AG08395 (cell line): ENCODE data around the gene WNT9A.
A peak's percentile ranks its signal among the peaks of the same experiment; 100 is the strongest.

Experiments
- DNase-seq: peaks from one replicate; pipeline ENCODE4 v3.0.0; 2012; ENCODE audit warnings: mixed read lengths, low spot score

Gene WNT9A

DNA sequence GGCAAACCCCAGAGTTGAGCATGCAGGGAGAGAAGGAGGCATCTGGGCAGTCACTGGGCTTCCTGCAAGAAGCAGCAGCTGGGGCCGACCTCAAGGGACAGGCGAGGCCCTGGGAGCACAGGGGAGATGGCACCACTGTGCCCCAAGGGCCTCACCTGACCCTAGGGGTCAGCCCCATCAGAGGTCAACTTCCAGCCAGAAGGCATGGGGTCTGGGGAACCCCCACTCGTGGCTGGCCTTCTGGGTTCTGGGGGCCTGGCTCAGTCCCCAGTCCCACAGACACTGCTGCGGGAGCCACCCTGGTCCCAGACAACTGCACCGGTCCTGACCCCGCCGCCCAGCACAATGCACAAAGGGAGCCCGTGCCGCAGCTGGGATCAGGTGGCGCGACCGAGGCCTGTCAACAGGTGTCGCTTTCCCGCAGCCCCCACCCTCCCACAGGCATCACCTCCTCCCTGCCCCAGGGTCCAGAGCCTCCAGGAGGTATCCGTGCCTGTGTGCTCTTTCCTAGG, 6.2 kb downstream of the WNT9A start:
- DNase-seq, result no peak

DNA sequence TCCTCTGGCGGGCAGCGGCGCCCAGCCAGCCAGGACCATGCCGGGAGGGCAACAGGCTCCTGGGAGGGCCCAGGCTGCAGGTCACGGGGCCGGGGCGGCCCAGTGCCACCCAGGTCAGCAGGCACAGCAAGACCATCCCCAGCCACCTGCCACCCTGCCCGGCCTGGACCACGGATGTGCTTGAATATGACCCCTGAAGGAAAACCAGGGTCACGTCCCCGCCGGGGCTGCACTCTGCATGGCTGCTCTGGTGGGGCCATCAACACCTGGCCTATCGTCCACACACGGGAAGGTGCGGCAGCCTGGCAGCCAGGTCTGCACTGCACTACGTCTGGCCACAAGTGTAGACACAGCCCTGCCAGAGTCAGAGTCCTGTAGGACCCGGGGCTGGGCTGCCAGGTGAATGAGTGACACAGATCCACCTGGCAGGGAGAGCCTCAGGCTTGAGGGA, 6.9 kb downstream of the WNT9A start:
- no peak for DNase-seq

DNA sequence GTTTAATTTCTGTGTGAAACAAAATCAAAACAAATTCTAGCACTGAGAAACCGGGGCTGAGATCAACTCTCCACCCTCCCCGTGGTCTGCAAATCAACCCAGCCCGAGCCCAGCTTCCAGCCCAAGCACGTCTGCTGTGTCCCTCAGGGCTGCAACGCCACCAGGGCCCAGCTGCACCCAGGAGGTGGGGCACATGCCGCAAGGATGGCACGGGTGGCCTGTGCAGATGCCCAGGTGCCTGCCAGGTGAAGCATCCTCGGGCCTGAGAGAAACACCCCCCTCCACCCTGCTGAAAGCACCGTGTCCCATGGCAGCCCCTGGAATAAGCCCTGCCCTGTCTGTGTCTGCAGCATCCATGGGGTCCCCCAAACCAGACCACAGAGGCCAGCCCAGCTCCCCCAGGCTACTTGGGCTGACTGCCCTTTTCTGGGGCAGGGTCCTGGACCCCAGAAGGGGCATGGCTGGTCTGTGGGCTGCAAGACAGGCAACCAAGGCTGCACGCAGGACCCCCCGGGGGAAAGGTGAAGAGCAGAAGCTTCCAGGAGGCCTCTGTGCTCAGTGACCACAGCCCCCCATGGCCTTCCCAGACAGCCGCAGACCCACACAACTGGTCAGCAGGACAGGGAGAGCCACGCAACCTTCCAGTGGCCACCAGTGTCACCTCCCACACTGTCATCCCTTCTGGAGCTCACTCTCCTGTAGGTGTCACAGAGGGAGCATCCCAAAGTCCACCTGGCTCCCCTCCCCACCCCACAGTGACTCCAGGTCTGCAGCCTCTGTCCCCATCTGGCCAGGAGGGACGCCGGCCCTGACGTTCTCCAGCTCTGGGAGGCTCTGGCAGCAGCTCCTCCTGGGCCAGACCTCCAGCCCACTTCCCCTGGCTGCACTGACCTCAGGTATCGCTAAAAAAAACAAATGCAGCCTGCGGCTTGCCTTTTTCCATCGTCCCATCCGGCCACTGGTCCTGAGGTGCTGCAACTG, 7.7 kb downstream of the WNT9A start:
- DNase-seq, result no peak

DNA sequence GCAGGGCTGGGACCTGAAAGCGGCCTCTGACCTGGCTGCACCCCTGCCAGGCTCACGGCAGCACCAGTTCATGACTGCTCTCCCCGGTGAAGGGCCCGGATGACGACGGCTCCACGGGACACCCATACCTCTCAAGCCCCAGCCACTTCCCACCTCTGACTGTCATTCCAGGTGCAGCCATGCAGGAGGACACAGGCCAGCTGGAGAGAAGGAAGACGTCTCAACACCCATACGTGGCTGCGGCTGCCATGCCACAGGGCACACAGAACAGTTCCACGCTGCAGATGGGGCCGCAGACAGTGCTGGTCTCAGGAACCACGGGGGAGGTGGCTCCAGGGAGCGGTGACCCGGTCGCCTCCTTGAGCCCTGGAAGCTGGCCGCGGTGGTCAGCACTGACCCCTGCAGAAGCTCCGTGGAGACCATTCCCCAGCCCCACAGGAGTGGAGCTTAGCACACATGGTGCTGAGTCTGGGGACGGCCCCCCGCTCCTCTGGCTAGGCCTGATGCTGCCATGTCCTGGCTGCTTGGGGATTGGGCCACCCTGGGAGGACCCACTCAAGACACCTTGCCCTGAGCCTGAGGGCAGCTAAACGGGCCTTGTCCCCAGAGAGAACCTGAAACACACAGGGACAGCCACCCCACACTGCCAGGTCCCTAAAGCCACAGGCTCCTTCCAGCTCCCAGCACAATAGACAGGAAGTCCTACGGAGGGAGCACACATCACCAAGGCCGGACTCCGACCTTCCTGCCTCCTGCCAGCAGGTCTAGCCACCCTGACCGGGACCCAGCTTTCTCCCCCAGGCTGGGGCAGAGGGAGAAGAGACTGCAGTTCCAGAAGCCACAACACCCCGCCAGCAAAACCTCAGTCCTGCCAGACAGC, 8.6 kb downstream of the WNT9A start:
- DNase-seq, result no peak

DNA sequence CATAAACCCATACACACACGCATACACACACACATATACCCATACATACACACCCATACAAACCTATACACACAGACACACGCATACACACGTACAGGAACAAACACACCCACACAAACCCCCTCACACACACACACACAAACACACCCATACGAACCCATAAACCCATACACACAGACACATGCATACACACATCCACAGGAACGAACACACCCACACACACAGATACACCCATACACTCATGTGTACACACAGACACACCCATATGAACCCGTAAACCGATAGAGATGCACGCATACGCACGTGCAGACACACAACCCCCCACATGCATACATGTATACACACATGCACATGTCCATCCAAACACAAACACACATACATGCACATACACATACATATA, 9.5 kb downstream of the WNT9A start:
- DNase-seq, result no peak

DNA sequence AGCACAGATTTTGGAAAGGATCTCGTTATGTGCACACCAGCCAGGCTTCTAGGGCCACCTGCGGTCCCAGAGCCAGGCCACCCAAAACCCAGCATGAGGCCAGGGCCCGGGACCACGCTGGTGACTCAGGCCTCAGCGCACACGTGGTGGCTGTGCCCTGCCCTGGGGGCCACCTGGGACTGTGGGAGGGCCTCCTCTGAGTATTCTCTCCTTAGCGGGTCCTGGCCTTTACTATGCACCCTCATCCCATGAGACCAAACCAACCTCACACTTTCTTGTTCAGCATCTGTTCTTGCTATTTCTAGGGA, 9.9 kb downstream of the WNT9A start:
- DNase-seq, result no peak

DNA sequence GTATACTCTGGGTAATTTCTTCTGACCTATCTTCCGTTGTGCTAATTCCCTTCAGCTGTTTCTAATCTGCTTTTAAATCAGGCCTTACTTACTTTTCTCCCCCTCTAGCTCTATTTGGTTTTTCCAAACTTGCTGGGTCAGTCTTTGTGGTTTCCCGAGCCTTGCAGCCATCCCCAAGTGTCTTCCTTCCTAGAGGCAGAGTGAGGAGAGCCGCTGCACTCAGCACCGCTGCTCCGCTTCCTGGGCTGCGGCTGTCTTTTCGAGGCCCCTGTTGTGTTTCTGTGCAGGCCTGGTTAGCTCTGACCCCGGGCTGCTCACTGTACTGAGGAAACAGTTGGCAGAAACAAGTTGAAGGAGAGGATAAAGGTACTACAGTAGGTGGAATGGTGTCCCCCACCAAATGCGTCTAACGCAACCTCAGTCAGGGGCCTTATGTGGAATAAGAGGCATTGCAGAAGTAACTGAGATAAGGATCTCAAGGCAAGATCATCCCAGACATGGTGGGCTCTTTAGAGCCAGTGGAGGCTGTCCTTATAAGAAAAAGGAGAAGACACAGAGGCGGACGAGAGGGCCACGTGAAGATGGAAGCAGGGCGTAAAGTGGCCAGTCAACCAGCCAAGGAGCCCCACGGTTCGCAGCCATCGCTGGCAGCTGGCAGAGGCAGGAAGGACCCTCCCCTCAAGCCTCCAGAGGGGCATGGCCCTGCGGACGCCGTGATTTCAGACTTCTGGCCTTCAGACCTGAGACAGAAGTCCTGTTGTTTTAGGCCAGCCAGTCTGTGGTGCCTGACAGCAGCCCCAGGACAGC, 10.5 kb downstream of the WNT9A start:
- DNase-seq, result no peak

DNA sequence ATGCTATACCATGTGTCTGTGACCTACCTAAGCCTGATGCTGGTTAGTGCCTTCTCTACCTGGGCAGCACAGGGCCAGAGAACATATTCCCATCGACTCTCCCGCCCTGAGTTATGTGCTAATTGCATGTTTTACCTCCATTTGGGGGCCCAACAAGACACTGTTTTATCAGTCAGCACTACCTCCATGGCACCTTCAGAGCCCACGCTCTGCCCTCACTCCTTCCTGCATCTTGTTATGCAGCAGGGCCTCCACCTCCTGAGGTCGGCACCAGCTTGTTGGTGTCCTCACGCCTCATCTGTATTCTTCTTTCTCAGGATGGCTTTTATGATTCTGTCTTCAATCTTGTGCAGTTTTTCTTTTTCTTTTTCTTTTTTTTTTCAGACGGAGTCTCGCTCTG, 11.9 kb downstream of the WNT9A start:
- no peak for DNase-seq

DNA sequence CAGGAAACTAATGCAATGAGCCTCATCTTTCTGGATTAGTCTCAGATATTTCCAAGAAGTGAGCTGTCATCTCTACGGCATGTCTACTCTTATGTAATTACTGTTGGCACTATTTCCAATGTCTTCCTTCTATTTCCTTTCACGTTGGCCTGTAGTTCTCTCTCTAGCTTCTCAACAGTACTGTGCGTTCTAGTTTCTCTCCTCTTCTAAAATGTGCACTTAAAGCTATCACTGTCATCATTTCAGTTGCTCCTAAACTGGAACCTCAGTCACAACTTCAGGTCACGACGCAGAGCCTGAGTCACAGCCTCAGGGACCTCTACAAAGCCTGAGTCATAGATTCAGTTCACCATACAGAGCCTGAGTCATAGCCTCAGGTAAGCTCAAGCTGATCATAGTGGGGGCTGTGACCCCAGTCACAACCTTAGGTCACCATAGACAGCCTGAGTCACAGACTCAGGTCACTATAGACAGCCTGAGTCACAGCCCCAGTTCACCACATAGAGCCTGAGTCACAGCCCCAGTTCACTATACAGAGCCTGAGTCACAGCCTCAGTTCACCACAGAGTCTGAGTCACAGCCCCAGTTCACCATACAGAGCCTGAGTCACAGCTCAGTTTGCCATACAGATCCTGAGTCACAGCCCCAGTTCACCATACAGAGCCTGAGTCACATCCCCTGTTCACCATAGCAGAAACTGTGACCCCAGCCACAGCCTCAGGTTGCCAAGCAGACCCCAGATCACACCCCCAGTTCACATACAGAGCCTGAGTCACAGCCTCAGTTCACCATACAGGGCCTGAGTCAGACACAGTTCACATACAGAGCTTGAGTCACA, 13.0 kb downstream of the WNT9A start:
- peak; percentile 59 for DNase-seq

DNA sequence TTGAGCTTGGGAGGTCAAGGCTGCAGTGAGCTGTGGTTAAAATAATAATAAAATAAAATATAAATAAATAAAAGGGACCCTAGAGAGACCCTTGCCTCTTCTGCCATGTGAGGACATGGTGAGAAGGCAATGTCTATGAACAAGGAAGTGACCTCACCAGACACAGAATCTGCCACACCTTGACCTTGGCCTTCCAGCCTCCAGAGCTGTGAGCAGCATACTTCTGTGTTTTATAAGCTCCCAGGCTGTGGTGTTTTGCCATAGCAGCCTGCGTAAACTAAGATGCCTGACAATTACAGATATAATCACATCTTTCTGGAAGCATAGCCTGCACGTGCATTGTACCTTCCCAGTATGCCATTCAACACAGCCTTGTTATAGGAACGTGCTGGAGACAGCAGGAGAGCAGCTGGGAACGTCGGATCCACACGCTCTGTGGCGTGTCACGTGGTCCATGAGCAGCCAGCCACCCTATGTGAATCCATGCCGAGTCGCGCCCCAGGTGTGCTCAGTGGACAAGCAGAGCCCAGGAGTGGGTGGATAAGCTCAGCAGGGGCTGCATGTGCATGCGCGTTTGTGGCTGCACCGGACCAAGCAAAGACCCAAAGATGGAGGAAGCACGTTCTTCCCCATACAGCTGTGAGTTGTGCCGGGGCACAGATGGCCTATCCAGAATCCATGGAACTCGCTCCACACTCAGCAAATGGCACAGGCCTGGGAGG, 17.8 kb downstream of the WNT9A start:
- no peak for DNase-seq

DNA sequence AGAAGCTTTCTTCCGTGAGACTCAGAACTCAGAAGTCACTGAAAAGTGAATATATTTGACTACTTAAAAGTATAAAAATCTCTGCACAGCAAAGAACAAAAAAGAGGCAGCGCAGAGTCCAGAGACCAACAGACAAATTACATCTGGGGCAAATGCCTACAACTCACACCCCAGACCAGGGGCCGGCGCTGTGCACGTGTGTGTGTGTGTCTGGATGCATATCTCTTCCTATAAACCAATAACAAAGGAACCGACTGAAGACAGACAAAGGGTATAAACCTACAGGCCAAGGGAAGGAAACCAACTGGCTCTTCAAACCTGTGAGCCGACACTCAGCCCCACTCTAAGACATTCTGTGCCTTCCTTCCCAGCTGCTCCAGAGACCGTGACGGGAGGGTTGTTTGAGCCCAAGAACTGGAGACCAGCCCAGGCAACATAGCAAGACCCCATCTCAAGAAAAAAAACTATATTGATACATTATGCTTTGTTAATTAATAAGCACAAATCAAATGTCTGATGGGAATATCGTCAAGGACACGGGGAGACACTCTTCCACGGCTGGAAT, 18.8 kb downstream of the WNT9A start:
- no peak for DNase-seq

DNA sequence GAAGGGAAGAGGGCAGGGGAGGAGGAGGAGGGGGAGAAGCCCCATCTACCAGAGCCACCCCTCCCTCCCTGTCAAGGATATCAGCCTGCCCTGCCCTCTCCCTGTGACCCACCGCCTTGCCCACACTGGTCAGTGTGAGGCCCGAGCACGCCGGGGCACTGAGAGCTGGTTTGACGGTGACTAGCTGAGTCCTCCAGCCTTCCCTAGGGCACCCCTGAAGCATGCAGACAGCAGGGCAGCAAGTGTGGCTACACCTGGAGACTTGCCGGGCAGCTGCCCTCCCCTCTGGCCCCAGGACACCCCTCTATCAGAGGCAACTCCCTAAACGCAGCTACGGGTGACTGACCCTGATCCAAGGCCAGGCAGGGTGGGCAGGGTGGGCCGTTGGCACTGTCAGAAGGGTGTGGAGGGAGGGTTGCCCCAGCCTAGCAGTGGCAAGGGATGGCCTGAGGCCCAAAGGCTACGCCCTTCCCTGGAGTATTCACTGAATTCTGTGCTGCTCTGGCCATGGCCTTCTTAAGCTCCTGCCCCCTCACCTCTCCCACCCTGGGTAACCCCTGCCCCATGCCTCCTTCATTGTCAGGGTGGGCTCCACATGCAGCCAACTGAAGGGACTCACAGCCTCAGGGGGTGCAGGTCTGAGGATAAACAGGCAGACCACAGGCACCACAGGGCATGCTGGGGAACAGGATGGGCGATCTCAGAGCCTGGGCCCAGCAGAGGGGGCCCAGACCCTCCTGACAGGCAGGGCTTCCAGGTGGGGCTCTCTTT, 19.6 kb downstream of the WNT9A start:
- DNase-seq, result no peak

DNA sequence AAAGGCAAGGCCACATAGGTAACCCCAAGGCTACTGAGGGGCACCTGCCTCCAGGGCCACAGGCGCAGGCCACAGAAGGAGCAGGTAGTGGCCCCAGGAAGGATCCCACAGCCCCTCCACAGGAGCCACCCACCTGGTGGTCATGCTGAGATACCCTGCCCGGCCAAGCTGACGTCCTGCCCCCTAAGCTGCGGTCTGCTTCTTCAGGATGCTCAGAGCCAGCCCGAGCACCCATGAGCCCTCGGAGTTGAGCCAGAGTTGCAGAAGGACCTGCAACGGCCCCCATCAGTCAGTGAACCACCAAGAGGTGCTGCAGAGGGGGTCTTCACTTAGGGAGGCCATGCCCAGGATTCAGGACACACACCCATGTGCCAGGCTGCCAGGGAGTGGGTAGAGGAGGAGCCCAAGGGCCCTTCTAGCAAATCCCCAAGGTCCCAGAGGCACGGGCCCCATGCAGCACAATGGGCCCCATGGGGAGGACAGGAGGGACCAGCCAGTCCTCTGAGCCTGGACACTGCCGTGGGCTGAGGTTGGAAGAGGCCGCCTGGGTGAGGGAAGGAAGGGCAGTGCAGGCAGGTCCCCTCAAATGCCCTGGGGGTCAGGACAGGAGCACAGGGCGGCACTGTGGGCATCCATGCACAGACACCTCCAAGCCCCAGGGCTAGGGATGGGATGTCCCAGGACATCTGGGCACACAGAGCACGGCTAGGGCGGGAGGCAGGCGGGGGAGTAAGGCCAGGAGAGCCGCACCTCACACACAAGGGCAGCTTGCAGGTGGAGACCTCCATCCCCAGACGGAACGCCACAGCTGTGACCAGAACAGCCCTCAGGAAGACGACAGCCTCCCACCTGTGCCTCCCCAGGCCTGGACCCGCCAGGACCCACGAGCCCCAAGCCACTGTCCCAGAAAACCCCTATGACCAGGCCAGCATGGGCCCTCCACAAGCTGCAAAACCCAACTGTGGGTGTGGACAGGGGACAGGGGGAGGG, 20.5 kb downstream of the WNT9A start:
- no peak for DNase-seq

DNA sequence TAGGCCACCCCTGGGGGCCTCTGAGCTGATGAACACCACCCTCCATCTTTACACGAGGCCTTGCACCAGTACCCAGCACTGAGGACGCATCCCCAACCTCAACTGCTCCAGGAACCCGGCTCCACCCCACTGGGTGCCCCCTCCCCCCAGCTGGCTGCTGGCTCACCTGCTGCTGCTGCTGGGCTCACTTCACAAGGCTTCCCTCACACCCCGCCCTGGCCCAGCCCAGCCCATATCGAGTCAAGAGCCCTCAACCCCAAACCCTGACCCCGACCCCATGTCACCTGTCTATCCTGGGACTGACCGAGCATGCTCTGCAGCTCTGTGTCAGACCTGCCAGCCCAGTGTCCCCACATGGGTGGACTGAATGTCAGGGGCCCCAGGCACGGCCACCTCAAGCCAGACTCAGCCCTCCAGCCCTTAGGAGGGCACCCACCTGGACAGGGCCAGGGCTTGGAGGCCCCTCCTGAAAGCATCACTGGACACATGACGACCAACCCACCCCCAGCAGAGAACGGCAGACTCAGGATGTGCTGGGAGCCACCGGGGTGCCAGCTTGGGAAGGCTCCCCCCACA, 21.4 kb downstream of the WNT9A start:
- no peak for DNase-seq

DNA sequence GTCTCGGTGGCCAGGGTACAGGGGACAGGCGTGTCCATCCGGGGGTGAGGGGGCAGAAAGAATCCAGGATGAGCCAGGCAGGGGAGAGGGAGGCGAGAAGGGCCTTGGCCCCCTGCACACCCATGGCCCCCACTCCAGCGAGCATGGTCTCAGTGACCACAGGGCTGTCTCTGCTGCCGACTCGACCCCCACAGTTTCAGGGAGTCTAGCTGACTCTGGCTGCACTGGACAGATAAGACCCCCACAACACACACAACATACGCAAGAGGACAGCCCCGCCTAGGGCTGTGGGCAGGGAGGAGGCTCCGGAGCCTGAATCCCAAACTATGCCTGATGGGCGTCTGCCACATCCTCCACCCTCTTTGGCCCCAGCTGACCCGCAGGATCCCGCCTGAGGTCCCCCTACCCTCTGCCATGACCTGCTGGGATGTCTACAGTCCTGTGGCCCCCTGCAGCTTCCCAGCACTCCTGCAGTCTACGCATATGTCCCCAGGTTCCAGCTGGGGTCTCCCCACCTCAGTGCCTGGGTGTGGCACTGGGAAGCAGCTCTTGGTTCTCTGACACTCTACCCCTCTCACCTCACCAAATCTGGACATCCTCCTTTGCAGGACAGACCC, 22.0 kb downstream of the WNT9A start:
- no peak for DNase-seq

DNA sequence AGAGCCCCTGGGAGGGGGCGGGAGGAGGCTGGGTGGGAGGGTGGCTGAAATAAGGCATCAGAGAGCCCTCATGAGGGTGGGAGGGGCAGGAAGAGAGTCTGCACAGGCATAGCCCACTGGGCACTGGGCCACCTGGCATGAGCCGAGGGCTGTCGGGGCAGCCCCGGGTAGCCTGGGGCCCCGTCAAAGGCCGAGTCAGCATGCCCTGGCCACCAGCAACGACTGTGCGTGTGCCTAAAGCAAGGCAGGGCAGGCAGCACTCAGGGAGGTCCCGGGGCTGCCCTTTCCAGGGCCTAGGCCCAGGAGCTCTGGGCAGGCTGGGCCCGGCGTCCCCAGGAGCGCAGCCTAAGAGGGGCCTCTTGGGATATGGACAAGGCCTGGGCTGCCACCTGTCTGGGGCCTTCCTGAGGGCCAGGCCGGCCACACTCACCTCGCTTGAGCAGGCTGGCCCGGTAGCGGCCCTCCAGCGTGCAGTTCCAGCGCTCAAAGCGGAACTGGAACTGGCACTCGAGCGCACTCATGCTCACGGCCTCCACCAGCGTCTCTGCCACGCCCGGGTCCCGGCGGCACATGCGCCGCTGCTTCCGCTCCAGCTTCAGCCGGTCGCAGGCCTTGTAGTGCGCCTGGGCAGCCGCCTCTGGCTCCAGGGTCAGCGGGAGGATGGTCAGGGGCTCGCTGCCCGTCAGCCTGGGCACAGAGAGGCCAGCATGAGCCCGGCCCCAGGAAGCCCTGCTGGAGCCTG, 22.7 kb downstream of the WNT9A start:
- DNase-seq, result no peak
